GM12873 (cell line): Measurements from ENCODE around the gene MVB12B.
A peak's percentile ranks its signal among the peaks of the same experiment; 100 is the strongest.

Experiments used
- CTCF ChIP-seq: IDR thresholded peaks from 2 replicates; pipeline ENCODE4 v1.5.1; 2012; ENCODE audit warnings: low read depth, mild to moderate bottlenecking, moderate library complexity, low read length, control low read depth; ENCODE audit not compliant: insufficient read depth; ENCODE audit errors: missing control alignments

The MVB12B gene

DNA sequence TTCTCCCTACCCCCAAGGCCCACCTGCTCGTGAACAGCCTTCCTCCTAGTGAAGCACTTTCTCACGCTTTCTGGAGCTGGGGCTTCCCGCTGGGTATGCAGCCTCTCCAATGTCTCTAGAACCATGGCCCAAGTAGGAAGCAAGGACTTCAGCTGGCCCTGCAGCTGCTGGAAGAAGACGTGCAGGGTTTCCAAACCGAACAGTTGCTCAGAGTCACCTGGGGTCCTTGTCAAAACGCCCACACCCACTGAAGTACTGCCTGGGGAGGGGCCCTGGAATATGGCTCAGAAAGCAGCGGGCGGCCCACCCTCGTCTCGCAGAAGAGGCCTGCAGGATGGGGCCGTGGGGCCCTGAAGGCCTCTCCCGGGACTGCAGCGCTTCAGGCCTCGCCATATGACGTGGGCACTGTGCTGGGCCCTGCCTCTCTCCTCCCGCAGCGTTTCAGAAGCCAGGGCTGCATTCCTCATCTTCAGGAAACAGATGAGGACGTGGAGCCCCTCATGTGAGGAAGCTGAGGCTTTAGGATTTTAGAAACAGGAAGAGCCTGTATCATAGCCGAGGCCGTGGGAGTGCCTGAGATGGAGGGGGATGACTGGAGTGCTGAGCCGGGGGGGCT lies 171.1 kb downstream of the MVB12B start:
- TF ChIP-seq CTCF = no peak

- TF ChIP-seq CTCF = no peak
Observed at GRCh38 chr9:126498331-126498730, 171.7 kb downstream of the MVB12B start.

- TF ChIP-seq CTCF = peak; percentile 91
Observed at GRCh38 chr9:126499005-126499910, 172.6 kb downstream of the MVB12B start.

- no peak for TF ChIP-seq CTCF
Observed at GRCh38 chr9:126499911-126500599, 173.4 kb downstream of the MVB12B start.

- TF ChIP-seq CTCF = peak; percentile 90
Observed at GRCh38 chr9:126500600-126501382, 174.2 kb downstream of the MVB12B start.

- no peak for TF ChIP-seq CTCF
Observed at GRCh38 chr9:126501383-126502331, 175.0 kb downstream of the MVB12B start.
